GM23248 (cell line): ENCODE data around the gene PTPRB.

Source experiments
- EZH2 ChIP-seq: fragments of 200-600 bp; sonication (generic); IDR thresholded peaks from 2 replicates; pipeline ENCODE4 v1.6.1; 2018; ENCODE audit warnings: antibody characterized with exemption, mild to moderate bottlenecking; ENCODE audit not compliant: insufficient read depth, poor library complexity, severe bottlenecking
- EZH2phosphoT487 ChIP-seq: fragments of 200-600 bp; sonication (generic); IDR thresholded peaks from 2 replicates; pipeline ENCODE4 v1.6.1; 2018; ENCODE audit warnings: antibody characterized with exemption, moderate library complexity, mild to moderate bottlenecking, low read depth; ENCODE audit not compliant: insufficient read depth

DNA sequence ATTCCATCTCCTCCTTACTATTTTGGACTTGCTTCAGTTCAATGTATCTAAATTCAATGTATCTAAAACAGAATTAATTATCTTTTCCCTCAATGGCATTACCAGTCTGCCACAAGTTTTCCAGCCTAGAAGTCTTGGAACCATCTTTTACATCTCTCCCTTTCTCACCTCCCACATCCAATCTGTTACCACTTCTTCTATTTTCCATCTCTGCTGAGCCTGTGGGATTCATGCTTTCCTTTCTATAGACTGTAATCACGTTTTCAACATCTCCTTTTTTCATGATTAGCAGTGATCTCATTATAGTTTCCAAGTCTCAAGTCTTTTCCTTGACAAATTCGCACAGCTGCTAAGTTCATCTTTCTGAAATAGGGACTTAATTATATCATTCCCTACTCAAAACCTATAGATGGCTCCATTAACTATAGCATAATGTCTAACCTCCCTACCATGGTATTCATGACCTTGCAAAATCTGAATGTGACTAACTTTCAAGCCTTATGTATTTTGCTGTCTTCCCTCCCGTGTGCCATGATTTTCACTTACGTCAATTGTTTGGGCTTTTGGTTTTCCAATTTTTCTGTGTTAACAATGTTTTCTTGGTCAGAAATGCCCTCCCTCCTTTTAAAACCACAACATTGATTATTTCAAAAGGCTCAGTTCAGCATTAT, 20.5 kb upstream of the PTPRB start:
- no peak for TF ChIP-seq EZH2
- TF ChIP-seq EZH2phosphoT487 = no peak
